ENCODE results near the gene BPHL. TPM values are rescaled to one million over a fixed set of nuclear protein-coding genes. Genes with fewer than 3 reads are reported as not detected.
"Not testable (repeated sequence)": the region's sequence is repeated elsewhere in the genome, so short reads cannot be mapped to it uniquely, and the experiment has no call there.

The BPHL gene
- total RNA-seq, 1 donor from 2014 or later: 35.4 TPM

- H3K27ac Mint-ChIP-seq (ENCODE audit: unreplicated experiment): no peak overlapping the region
- DNase-seq (ENCODE audit: low spot score): no peak
- no peak overlapping the region for H3K4me3 Mint-ChIP-seq (ENCODE audit: unreplicated experiment)
- H3K4me1 Mint-ChIP-seq (ENCODE audit: unreplicated experiment): peaks cover 3% of the 10 kb centered on the region
- H3K27me3 Mint-ChIP-seq (ENCODE audit: unreplicated experiment): peaks cover 1% of the 10 kb centered on the region
- TF ChIP-seq CTCF (IDR thresholded peaks at IDR 0.05; ENCODE audit: unreplicated experiment): no peak
- no peaks in the 10 kb centered on the region for H3K36me3 Mint-ChIP-seq (ENCODE audit: low read depth, unreplicated experiment)
- no peaks in the 10 kb centered on the region for H3K9me3 Mint-ChIP-seq (ENCODE audit: unreplicated experiment)
These were observed 78.3 kb downstream of the BPHL start for GRCh38 chr6:3196770-3197169.

- not testable (repeated sequence) for H3K27ac Mint-ChIP-seq (ENCODE audit: unreplicated experiment); H3K4me1 Mint-ChIP-seq (ENCODE audit: unreplicated experiment); H3K4me3 Mint-ChIP-seq (ENCODE audit: unreplicated experiment); H3K9me3 Mint-ChIP-seq (ENCODE audit: unreplicated experiment); H3K36me3 Mint-ChIP-seq (ENCODE audit: low read depth, unreplicated experiment); H3K27me3 Mint-ChIP-seq (ENCODE audit: unreplicated experiment); DNase-seq (ENCODE audit: low spot score)
These were observed 79.2 kb downstream of the BPHL start for GRCh38 chr6:3197734-3198133.

- TF ChIP-seq CTCF (IDR thresholded peaks at IDR 0.05; ENCODE audit: unreplicated experiment): no peak
- no peak overlapping the region for H3K27ac Mint-ChIP-seq (ENCODE audit: unreplicated experiment)
- no peaks in the 10 kb centered on the region for H3K9me3 Mint-ChIP-seq (ENCODE audit: unreplicated experiment)
- no peak for DNase-seq (ENCODE audit: low spot score)
- no peaks in the 10 kb centered on the region for H3K36me3 Mint-ChIP-seq (ENCODE audit: low read depth, unreplicated experiment)
- H3K4me1 Mint-ChIP-seq (ENCODE audit: unreplicated experiment): no peaks in the 10 kb centered on the region
- no peak overlapping the region for H3K4me3 Mint-ChIP-seq (ENCODE audit: unreplicated experiment)
- H3K27me3 Mint-ChIP-seq (ENCODE audit: unreplicated experiment): peaks cover 1% of the 10 kb centered on the region
These were observed 80.9 kb downstream of the BPHL start for GRCh38 chr6:3199382-3199781.

GRCh38 chr6:3200682-3201081 lies 82.2 kb downstream of the BPHL start:
- TF ChIP-seq CTCF (IDR thresholded peaks at IDR 0.05; ENCODE audit: unreplicated experiment): no peak
- Mint-ChIP-seq H3K36me3 (ENCODE audit: low read depth, unreplicated experiment) (no peaks in the 10 kb centered on the region), H3K27me3 (ENCODE audit: unreplicated experiment) (peaks cover 1% of the 10 kb centered on the region), H3K4me1 (ENCODE audit: unreplicated experiment) (no peaks in the 10 kb centered on the region), H3K4me3 (ENCODE audit: unreplicated experiment) (no peak overlapping the region), H3K9me3 (ENCODE audit: unreplicated experiment) (no peaks in the 10 kb centered on the region), H3K27ac (ENCODE audit: unreplicated experiment) (no peak overlapping the region)
- no peak for DNase-seq (ENCODE audit: low spot score)

GRCh38 chr6:3201388-3201787 lies 82.9 kb downstream of the BPHL start:
- H3K27ac Mint-ChIP-seq (ENCODE audit: unreplicated experiment): no peak overlapping the region
- DNase-seq (ENCODE audit: low spot score): no peak
- H3K27me3 Mint-ChIP-seq (ENCODE audit: unreplicated experiment): peaks cover 2% of the 10 kb centered on the region
- no peak overlapping the region for H3K4me3 Mint-ChIP-seq (ENCODE audit: unreplicated experiment)
- TF ChIP-seq CTCF (IDR thresholded peaks at IDR 0.05; ENCODE audit: unreplicated experiment): no peak
- H3K9me3 Mint-ChIP-seq (ENCODE audit: unreplicated experiment): no peaks in the 10 kb centered on the region
- H3K4me1 Mint-ChIP-seq (ENCODE audit: unreplicated experiment): no peaks in the 10 kb centered on the region
- H3K36me3 Mint-ChIP-seq (ENCODE audit: low read depth, unreplicated experiment): no peaks in the 10 kb centered on the region

Other genes with a start within 250 kb of the BPHL start
- gene SERPINB9, start 215.4 kb upstream of the BPHL start, total RNA-seq (ENCODE audit: unreplicated experiment): 23.0 TPM
- 186 TPM for gene SERPINB6, start 147.1 kb upstream of the BPHL start, total RNA-seq (ENCODE audit: unreplicated experiment)
- gene NQO2, start 118.8 kb upstream of the BPHL start, total RNA-seq (ENCODE audit: unreplicated experiment): 58.8 TPM
- gene RIPK1, start 50.2 kb upstream of the BPHL start, total RNA-seq (ENCODE audit: unreplicated experiment): 34.7 TPM
- 73.6 TPM for gene TUBB2A, start 38.8 kb downstream of the BPHL start, total RNA-seq (ENCODE audit: unreplicated experiment)
- 93.2 TPM for gene TUBB2B, start 108.9 kb downstream of the BPHL start, total RNA-seq (ENCODE audit: unreplicated experiment)
- gene PSMG4, start 140.2 kb downstream of the BPHL start, total RNA-seq (ENCODE audit: unreplicated experiment): 9.7 TPM